ENCODE results near the gene SQSTM1.

The SQSTM1 gene

DNA sequence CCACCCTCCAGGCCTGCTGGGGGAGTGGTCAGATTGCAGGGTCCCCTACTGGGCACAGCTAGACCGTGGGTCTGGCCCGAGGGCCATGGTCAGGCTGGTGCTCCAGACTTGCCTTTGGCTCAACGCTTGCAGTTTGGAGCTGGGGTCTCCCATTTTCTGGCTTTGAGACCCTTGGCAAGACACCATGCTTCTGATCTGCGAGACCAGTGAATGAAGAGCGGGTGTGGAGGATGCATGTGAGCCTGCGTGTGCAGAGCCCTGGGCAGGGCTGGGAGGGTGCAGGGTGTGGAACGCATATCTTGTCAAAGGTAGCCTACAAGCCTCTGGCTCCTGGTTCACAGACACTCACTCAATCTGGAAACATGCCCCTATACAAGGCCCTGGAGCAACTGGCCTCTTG lies 44.0 kb downstream of the SQSTM1 start:
- Histone ChIP-seq H3K4me3 (replicated peaks; ENCODE audit: low read depth, low read length) (no peak overlapping the region), H3K36me3 (ENCODE audit: control insufficient read depth, insufficient read depth, low read length) (peaks cover 34% of the 10 kb centered on the region), H3K27me3 (replicated peaks; ENCODE audit: control insufficient read depth, insufficient read depth, low read length) (no peaks in the 10 kb centered on the region)
- no peak for DNase-seq (ENCODE audit: extremely low read depth, insufficient read length)
- TF ChIP-seq, protein P1, sequence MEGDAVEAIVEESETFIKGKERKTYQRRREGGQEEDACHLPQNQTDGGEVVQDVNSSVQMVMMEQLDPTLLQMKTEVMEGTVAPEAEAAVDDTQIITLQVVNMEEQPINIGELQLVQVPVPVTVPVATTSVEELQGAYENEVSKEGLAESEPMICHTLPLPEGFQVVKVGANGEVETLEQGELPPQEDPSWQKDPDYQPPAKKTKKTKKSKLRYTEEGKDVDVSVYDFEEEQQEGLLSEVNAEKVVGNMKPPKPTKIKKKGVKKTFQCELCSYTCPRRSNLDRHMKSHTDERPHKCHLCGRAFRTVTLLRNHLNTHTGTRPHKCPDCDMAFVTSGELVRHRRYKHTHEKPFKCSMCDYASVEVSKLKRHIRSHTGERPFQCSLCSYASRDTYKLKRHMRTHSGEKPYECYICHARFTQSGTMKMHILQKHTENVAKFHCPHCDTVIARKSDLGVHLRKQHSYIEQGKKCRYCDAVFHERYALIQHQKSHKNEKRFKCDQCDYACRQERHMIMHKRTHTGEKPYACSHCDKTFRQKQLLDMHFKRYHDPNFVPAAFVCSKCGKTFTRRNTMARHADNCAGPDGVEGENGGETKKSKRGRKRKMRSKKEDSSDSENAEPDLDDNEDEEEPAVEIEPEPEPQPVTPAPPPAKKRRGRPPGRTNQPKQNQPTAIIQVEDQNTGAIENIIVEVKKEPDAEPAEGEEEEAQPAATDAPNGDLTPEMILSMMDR (IDR thresholded peaks at IDR 0.05; ENCODE audit: insufficient read depth, low read length, poor library complexity, severe bottlenecking) = no peak

DNA sequence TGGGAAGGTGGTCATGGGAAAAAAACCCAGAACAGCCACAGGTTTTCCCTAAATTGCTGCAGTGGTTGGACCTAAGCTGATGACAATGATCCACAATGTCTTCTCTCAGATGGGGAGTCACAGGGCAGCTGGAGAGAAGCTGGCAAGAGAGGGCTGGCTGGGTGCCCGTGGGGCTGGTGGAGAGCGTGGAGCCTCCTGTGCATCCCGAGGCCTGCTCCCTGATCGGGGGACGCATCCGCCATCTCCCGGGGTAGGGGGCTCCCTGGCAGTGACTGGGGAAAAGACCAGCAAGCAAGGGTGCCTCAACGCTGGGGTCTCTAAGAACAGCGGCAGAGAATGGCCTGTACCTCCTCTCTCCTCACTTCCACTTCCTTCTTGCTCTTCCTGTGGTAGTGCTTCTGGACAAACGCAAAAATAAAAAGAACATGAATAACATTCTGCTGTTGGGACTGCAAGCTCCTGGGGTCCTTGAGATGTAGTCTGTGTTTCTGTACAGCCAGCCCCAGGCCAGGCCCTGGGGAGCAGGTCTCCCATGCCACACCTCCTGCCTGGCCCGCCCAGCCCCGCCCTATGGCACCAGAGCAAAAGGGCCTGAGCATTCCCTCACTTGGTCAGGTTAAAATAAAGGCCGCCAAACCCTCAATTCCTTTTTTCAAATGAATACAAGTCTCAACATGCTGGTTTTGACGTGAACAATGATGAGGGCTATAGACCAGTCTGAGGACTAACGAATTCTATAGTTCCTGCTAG lies 45.0 kb downstream of the SQSTM1 start:
- DNase-seq (ENCODE audit: extremely low read depth, insufficient read length) = no peak
- no peak overlapping the region for H3K4me3 ChIP-seq (replicated peaks; ENCODE audit: low read depth, low read length)
- no peaks in the 10 kb centered on the region for H3K27me3 ChIP-seq (replicated peaks; ENCODE audit: control insufficient read depth, insufficient read depth, low read length)
- peaks cover 39% of the 10 kb centered on the region for H3K36me3 ChIP-seq (ENCODE audit: control insufficient read depth, insufficient read depth, low read length)
- TF ChIP-seq, protein P1 (IDR thresholded peaks at IDR 0.05; ENCODE audit: insufficient read depth, low read length, poor library complexity, severe bottlenecking) = no peak

DNA sequence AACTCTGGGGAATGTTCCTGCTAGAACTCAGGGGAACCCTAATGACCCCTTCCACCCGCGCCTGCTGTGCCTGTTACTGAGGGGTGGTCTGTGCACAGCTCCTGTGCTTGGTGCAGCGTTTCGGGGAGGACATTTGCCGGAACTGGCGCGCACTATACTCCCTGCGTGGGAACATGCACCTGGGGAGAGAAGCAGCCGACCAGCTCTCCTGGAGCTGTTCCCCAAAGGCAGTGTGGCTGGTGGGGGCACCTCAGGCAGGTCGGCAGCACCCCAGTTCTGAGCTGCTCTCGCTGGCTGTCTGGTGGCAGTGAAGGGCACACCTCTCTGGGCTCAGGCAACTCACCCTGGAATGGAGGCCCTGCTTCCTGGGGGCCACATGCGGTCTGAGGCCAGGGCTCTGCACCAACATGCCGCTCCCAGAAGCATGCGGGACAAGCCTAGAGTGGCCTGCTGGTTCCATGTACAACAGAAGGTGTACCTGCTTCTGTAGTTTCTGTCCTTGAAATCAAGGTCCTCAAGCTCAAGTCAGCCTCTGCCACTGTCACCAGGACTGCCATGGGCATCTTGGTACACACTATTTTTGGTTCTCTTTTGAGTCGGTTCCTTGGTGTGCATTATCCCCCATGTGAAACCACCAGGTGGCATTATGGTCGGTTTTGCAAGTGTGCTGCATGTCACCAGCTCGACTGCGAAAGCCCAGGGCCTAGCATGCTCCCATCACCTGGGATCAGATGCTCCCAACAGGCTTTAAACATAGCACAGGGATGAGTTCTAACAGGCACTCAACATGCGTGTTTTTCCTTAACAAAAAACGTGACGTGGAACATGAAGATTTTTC lies 45.8 kb downstream of the SQSTM1 start:
- Histone ChIP-seq H3K27me3 (replicated peaks; ENCODE audit: control insufficient read depth, insufficient read depth, low read length) (no peaks in the 10 kb centered on the region), H3K36me3 (ENCODE audit: control insufficient read depth, insufficient read depth, low read length) (peaks cover 43% of the 10 kb centered on the region), H3K4me3 (replicated peaks; ENCODE audit: low read depth, low read length) (no peak overlapping the region)
- TF ChIP-seq, protein P1 (IDR thresholded peaks at IDR 0.05; ENCODE audit: insufficient read depth, low read length, poor library complexity, severe bottlenecking) = peak; percentile 49
- no peak for DNase-seq (ENCODE audit: extremely low read depth, insufficient read length)

DNA sequence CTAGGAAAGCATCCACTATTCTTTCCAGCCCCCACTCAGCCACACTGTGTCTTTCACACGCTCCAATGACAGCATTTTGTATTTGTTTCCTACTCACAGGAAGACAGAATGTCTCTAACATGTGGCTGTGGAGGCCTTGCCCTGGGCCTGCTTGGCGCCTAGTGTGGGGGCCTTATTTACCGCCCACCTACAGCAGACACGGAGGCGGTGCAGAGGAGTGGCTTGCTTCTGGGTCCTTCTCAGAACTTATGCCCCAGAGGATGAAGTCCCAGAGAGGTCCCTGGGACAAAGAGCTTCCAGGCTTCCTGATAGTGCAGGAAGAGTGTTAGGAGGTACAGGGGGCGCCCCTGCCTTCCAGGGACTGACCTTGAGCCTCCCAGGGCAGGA lies 46.4 kb downstream of the SQSTM1 start:
- Histone ChIP-seq H3K36me3 (ENCODE audit: control insufficient read depth, insufficient read depth, low read length) (peaks cover 43% of the 10 kb centered on the region), H3K27me3 (replicated peaks; ENCODE audit: control insufficient read depth, insufficient read depth, low read length) (no peaks in the 10 kb centered on the region), H3K4me3 (replicated peaks; ENCODE audit: low read depth, low read length) (no peak overlapping the region)
- no peak for DNase-seq (ENCODE audit: extremely low read depth, insufficient read length)
- TF ChIP-seq, protein P1 (IDR thresholded peaks at IDR 0.05; ENCODE audit: insufficient read depth, low read length, poor library complexity, severe bottlenecking) = no peak

DNA sequence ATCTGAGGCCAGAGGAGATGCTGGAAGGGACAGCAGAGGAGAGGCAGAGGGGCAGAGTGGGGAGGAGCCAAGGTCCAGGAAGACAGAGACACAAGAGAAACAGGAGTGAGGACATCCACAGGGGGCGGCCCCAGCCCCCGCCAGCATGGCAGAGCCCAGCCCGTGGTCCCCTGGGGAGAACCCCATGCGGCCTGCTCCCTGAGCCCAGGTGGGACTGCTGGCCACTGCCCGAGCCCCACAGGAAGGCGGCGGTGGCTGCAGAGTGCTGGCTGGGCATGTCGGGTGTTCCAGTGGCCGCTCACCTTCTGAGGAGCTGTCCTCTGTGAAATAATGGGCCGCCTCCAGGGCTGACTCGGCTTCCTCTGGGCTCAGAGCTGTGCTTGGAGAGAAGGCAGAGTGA lies 46.8 kb downstream of the SQSTM1 start:
- Histone ChIP-seq H3K27me3 (replicated peaks; ENCODE audit: control insufficient read depth, insufficient read depth, low read length) (no peaks in the 10 kb centered on the region), H3K4me3 (replicated peaks; ENCODE audit: low read depth, low read length) (no peak overlapping the region), H3K36me3 (ENCODE audit: control insufficient read depth, insufficient read depth, low read length) (peaks cover 44% of the 10 kb centered on the region)
- DNase-seq (ENCODE audit: extremely low read depth, insufficient read length) = no peak
- TF ChIP-seq, protein P1 (IDR thresholded peaks at IDR 0.05; ENCODE audit: insufficient read depth, low read length, poor library complexity, severe bottlenecking) = no peak
